GM19467 (cell line): Measurements from ENCODE around the gene ALOX15B.

Source experiments
- ATAC-seq: cut with Tn5 transposase; IDR thresholded peaks from one replicate; pipeline ENCODE4 v1.9.1; 2021; ENCODE audit warnings: mild to moderate bottlenecking, moderate library complexity; ENCODE audit not compliant: unreplicated experiment

ALOX15B gene

DNA sequence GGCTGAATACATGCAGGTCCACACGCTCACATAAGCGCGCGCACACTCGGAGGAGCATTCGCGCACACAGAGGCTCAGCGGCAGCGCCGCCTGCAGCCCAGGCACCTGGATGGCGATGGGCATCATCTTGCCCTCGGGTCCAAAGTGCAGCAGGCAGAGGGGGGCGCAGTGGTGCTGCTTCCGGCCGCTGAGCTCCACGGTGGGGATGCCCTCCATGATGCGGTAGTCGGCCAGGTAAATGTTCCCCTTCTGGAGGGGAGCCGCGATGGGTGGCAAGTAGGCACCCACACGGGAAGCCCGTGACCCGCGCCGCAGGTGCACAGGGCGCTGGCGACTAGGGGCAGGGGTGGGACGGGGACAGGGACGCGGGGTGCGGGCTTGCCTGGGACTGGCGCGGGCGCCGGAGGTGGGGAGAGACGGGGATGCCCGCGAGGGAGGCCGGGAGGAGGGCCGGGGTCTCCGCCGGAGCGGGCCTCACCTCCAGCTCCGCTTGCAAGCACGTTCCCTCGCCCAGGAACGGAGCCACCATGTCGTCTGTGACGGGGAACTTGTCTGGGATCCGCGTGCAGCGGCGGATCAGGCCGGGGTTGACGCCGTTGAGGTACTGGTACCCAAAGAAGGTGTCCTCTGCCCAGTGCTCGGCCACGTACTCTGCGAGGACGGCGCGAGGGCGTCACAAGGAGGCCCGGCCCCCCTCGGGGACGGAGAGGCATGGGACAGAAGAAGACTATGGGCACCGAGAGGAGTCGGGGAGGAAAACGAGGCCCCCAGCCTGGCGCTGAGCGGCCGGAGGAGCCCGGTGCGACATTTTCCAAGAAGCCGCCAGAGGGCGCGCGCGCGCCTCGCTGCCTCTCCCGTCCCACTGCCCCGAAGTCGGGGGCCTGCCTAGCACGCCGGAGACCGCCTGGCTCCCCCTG, 40.7 kb downstream of the ALOX15B start:
- ATAC-seq = no peak

- ATAC-seq = no peak
These were observed 41.4 kb downstream of the ALOX15B start for GRCh38 chr17:8080208-8080798.

DNA sequence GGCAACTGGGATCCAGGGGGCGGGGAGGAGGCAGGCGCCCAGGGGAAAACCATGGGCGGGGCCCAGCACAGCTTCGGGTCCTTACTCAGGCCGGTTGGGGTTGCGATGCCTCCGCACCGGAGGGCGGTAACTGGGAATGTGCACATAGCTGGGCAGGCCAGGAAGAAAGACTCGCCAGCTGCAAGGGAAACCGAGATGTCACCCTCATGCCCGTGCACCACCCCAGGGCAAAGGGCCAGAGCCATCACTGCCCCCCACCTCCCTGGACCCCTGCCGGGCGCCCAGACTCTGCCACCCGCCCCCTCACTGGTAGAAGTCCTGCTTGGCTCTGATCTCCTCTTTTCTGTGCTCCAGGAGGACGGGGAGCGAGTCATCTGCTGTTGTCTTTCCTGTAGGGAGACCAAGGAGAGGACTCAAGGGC, 42.0 kb downstream of the ALOX15B start:
- ATAC-seq = no peak

GRCh38 chr17:8081876-8082275, 43.0 kb downstream of the ALOX15B start:
- no peak for ATAC-seq

- no peak for ATAC-seq
These were observed 43.4 kb downstream of the ALOX15B start for GRCh38 chr17:8082292-8082691.

DNA sequence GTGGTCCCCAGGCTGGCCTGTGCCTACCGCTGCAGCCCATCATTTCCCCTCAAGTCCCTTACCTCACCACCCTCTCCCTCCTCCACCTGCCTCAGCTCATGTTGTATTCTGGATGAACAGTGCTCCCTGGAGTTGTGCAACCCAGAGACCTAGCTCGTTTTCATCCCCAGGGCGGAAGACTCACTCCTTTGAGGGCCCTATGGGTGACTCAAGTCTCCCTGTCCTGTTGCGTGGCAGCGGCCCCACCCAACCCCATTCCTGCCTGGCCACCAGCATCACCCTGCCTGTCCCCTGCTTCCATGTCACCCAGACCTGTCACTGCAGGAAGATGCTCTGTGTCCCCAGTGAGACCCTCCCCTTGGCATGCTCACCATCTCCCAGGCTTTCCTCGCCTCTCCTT, 45.4 kb downstream of the ALOX15B start:
- no peak for ATAC-seq

GRCh38 chr17:8087075-8087951, 48.5 kb downstream of the ALOX15B start, which contains the start of gene ALOX12B:
Gene ALOX12B (minus strand): TSS chr17:8087716. CDS start chr17:8087442, 274 bp downstream.
- no peak for ATAC-seq

GRCh38 chr17:8087952-8088230, 49.0 kb downstream of the ALOX15B start:
- ATAC-seq = no peak

- no peak for ATAC-seq
These were observed 50.9 kb downstream of the ALOX15B start for GRCh38 chr17:8089728-8090127.

DNA sequence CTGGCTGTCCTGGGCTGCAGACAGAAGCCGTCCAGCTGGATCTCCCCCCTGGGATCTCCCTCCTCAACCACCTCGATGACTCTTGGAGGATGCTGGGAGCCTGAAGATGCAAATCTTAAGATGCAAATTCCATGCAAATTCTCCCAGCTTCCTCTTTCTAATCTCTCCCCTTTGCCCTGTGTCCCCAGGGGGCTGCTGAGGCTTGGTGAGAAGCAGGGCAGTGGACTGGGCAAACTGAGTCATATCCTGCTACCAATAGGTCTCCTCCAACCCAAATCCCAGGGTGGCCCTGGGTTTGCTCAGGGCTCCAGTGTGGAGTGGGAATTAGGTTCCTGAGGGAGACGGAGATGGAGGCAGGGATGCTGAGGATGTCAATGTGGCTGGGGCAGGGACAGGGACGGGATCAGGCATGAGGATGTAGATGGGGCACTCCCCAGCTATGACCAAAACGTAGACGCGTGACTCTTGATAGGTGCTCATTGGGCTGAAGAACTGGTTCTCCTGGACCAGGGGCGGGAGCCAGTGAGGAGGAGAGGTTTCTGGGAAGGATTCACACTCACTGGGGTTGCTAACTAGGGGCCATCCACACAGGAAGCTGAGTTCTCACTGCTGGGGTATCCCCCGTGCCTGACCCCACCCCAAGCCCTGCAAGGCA, 52.3 kb downstream of the ALOX15B start:
- ATAC-seq = peak; percentile 67

- ATAC-seq = no peak
These were observed 56.5 kb downstream of the ALOX15B start for GRCh38 chr17:8095361-8095760.

- ATAC-seq = no peak
These were observed 57.7 kb downstream of the ALOX15B start for GRCh38 chr17:8096541-8096940.
